H9 (cell line): Measurements from ENCODE around the gene CDYL. TPM values are rescaled to one million over a fixed set of nuclear protein-coding genes. Genes with fewer than 3 reads are reported as not detected.

Experiments
- DNase-seq: peaks from one replicate; pipeline ENCODE4 v3.0.0-alpha.2; 2017
- H2AFZ ChIP-seq: one replicate; pipeline ENCODE4 v1.6.1; 2013; ENCODE audit warnings: mild to moderate bottlenecking, low read length, control low read depth, moderate library complexity
- H2AK5ac ChIP-seq: 2 replicates; pipeline ENCODE4 v1.6.1; 2013; ENCODE audit warnings: low read length, control low read depth, mixed read lengths; ENCODE audit not compliant: insufficient read length
- H2BK120ac ChIP-seq: one replicate; pipeline ENCODE4 v1.6.1; 2013; ENCODE audit warnings: low read depth, mild to moderate bottlenecking, low read length, control low read depth, inconsistent platforms; ENCODE audit not compliant: poor library complexity, severe bottlenecking
- H2BK12ac ChIP-seq: 2 replicates; pipeline ENCODE4 v1.6.1; 2013; ENCODE audit warnings: low read length, control low read depth, mixed read lengths, low read depth; ENCODE audit not compliant: insufficient read length
- H2BK15ac ChIP-seq: 2 replicates; pipeline ENCODE4 v1.6.1; 2013; ENCODE audit warnings: low read depth, low read length, control low read depth
- H2BK20ac ChIP-seq: one replicate; pipeline ENCODE4 v1.6.1; 2013; ENCODE audit warnings: low read depth, mild to moderate bottlenecking, low read length, control low read depth, inconsistent platforms; ENCODE audit not compliant: poor library complexity, severe bottlenecking
- H2BK5ac ChIP-seq: 2 replicates; pipeline ENCODE4 v1.6.1; 2013; ENCODE audit warnings: low read length, control low read depth, mixed read lengths; ENCODE audit not compliant: insufficient read length
- H3K14ac ChIP-seq: 2 replicates; pipeline ENCODE4 v1.6.1; 2013; ENCODE audit warnings: low read length, control low read depth; ENCODE audit not compliant: insufficient read depth
- H3K18ac ChIP-seq: 2 replicates; pipeline ENCODE4 v1.6.1; 2013; ENCODE audit warnings: low read depth, mild to moderate bottlenecking, mixed read lengths, low read length, control low read depth; ENCODE audit not compliant: insufficient read length
- H3K23ac ChIP-seq: 2 replicates; pipeline ENCODE4 v1.6.1; 2013; ENCODE audit warnings: low read length, control low read depth, mixed read lengths, low read depth; ENCODE audit not compliant: insufficient read length
- H3K23me2 ChIP-seq: 2 replicates; pipeline ENCODE4 v1.6.1; 2013; ENCODE audit warnings: low read depth, mild to moderate bottlenecking, mixed read lengths, low read length, control low read depth; ENCODE audit not compliant: insufficient read length, poor library complexity, severe bottlenecking
- H3K27ac ChIP-seq: 2 replicates; pipeline ENCODE4 v1.5.1; 2013; ENCODE audit warnings: low read length, control low read depth, mixed read lengths, low read depth; ENCODE audit not compliant: insufficient read length
- H3K27me3 ChIP-seq: 2 replicates; pipeline ENCODE4 v1.6.1; 2013; ENCODE audit warnings: low read length, control low read depth, inconsistent platforms; ENCODE audit not compliant: insufficient read depth
- H3K4ac ChIP-seq: 2 replicates; pipeline ENCODE4 v1.6.1; 2013; ENCODE audit warnings: low read depth, mild to moderate bottlenecking, control low read depth, inconsistent platforms, low read length, moderate library complexity
- H3K4me1 ChIP-seq: 2 replicates; pipeline ENCODE4 v1.6.1; 2013; ENCODE audit warnings: low read length, control low read depth, inconsistent platforms; ENCODE audit not compliant: insufficient read depth
- H3K4me2 ChIP-seq: 2 replicates; pipeline ENCODE4 v1.6.1; 2013; ENCODE audit warnings: low read length, control low read depth, mixed read lengths; ENCODE audit not compliant: insufficient read length, insufficient read depth
- H3K56ac ChIP-seq: 2 replicates; pipeline ENCODE4 v1.6.1; 2013; ENCODE audit warnings: low read depth, mild to moderate bottlenecking, mixed read lengths, low read length, control low read depth; ENCODE audit not compliant: insufficient read length
- H3K79me1 ChIP-seq: 2 replicates; pipeline ENCODE4 v1.6.1; 2013; ENCODE audit warnings: low read depth, mild to moderate bottlenecking, moderate library complexity, low read length, control low read depth, inconsistent platforms; ENCODE audit not compliant: insufficient read depth, poor library complexity, severe bottlenecking
- H3K79me2 ChIP-seq: 2 replicates; pipeline ENCODE4 v1.6.1; 2013; ENCODE audit warnings: low read length, control low read depth, inconsistent platforms; ENCODE audit not compliant: insufficient read depth
- H3K9ac ChIP-seq: 2 replicates; pipeline ENCODE4 v1.6.1; 2013; ENCODE audit warnings: low read length, control low read depth, mixed read lengths; ENCODE audit not compliant: insufficient read length; ENCODE audit errors: extremely low read depth
- H3K9me3 ChIP-seq: one replicate; pipeline ENCODE4 v1.6.1; 2013; ENCODE audit warnings: low read depth, low read length, inconsistent platforms; ENCODE audit not compliant: control insufficient read depth
- H3T11ph ChIP-seq: one replicate; pipeline ENCODE4 v1.6.1; 2013; ENCODE audit warnings: mild to moderate bottlenecking, low read length, control low read depth, inconsistent platforms
- H4K20me1 ChIP-seq: one replicate; pipeline ENCODE4 v1.6.1; 2013; ENCODE audit not compliant: control insufficient read depth, insufficient read length, insufficient read depth
- H4K5ac ChIP-seq: 2 replicates; pipeline ENCODE4 v1.6.1; 2013; ENCODE audit warnings: low read depth, mild to moderate bottlenecking, mixed read lengths, low read length, control low read depth; ENCODE audit not compliant: insufficient read length
- H4K8ac ChIP-seq: replicated peaks from 2 replicates; pipeline ENCODE4 v1.6.1; 2013; ENCODE audit warnings: low read length, control low read depth, mixed read lengths, low read depth; ENCODE audit not compliant: insufficient read length
- H4K91ac ChIP-seq: 2 replicates; pipeline ENCODE4 v1.6.1; 2013; ENCODE audit warnings: low read depth, mild to moderate bottlenecking, moderate library complexity, mixed read lengths, low read length, control low read depth; ENCODE audit not compliant: insufficient read length
- H3K27ac Mint-ChIP-seq, 3 experiments: 2 replicates in 2 of 3; 3 replicates in 1 of 3; pipeline ENCODE4 v1.8.0; 2020 to 2021; ENCODE audit warnings: mixed read lengths in 3 of 3, mild to moderate bottlenecking in 1 of 3, moderate library complexity in 1 of 3
- H3K27me3 Mint-ChIP-seq: 2 replicates; pipeline ENCODE4 v1.8.0; 2021; ENCODE audit warnings: low read depth, mild to moderate bottlenecking, moderate library complexity, mixed read lengths
- H3K36me3 Mint-ChIP-seq, 3 experiments: 2 replicates in 2 of 3; 3 replicates in 1 of 3; pipeline ENCODE4 v1.8.0; 2020 to 2021; ENCODE audit warnings: low read depth in 3 of 3, mixed read lengths in 3 of 3; ENCODE audit not compliant: insufficient read depth in 1 of 3
- H3K4me1 Mint-ChIP-seq, 2 experiments: 2 replicates each; pipeline ENCODE4 v1.8.0; 2020; ENCODE audit warnings: mixed read lengths in 2 of 2
- H3K4me3 Mint-ChIP-seq, 2 experiments: 2 replicates in 1 of 2; 3 replicates in 1 of 2; pipeline ENCODE4 v1.8.0; 2020 to 2021; ENCODE audit warnings: mild to moderate bottlenecking in 2 of 2, mixed read lengths in 2 of 2, moderate library complexity in 1 of 2
- H3K9me3 Mint-ChIP-seq, 2 experiments: 2 replicates in 1 of 2; 3 replicates in 1 of 2; pipeline ENCODE4 v1.8.0; 2020; ENCODE audit warnings: mild to moderate bottlenecking in 2 of 2, mixed read lengths in 2 of 2, moderate library complexity in 1 of 2
- CTCF ChIP-seq: fragments of 200-600 bp; sonication (generic); conservative IDR thresholded peaks from 3 replicates; pipeline ENCODE4 v1.8.0; 2021; ENCODE audit warnings: antibody characterized with exemption, mild to moderate bottlenecking
- WGBS: extraction: QIAGEN DNeasy Blood & Tissue Kit; methylation state at CpG from one replicate; pipeline ENCODE4 v1.1.7; 2013; ENCODE audit warnings: missing lambda C conversion rate, low lambda C conversion rate, mixed read lengths; ENCODE audit not compliant: insufficient read length; ENCODE audit errors: extremely low coverage; 5-methylcytosine and 5-hydroxymethylcytosine counted together
- total RNA-seq: library from RNA; stranded (reverse); gene quantifications from 2 replicates; pipeline ENCODE4 v1.2.1, GENCODE V29; 2021

Gene CDYL
- total RNA-seq, 1 experiment from 2014 or later, result 95.0 TPM

DNA sequence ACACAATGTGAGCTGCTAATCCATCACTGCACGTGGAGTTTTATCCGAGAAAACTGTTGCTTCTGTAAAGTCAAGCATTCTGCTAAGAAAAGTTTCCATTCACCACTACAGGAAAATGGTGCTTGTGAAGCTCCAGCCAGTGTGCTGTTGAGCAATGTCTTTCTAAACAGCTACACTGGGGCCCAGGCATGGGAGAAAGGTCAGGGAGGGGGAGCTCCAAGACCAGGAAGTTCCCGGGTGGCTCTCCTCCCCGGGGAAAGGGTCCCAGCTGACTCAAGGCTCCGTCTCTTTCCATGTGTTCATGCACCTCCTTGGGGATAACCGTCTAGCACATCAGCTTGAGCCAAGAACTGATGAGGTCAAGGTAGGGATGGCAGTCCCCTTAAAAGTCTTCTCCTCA is 207.1 kb downstream of the CDYL start:
- Mint-ChIP-seq H3K4me3 (no peak overlapping the region), H3K27ac (0 out of 7 replicates have a peak overlapping the region, but pooled peaks of 1 of the 3 experiments have one; percentile 15), H3K4me1 (peaks cover 4 to 11% of the 10 kb centered on the region in 2 experiments), H3K36me3 (peaks cover 0 to 5% (median 4%) of the 10 kb centered on the region in 3 experiments; a peak in 4 of 7 replicates), H3K27me3 (peaks cover 8% of the 10 kb centered on the region), H3K9me3 (peaks cover 9 to 13% of the 10 kb centered on the region in 2 experiments; a peak in 4 of 5 replicates)
- no peaks in the 10 kb centered on the region for H3K79me2 ChIP-seq
- H3K9ac ChIP-seq, result no peak overlapping the region
- H4K8ac ChIP-seq, result no peak overlapping the region
- no peaks in the 10 kb centered on the region for H3K9me3 ChIP-seq
- WGBS, result no CpG with 5 or more reads among the region's 6 CpGs
- no peak overlapping the region for H3K4me2 ChIP-seq
- H3K23ac ChIP-seq, result no peak overlapping the region
- H2AK5ac ChIP-seq, result no peak overlapping the region
- H3K14ac ChIP-seq, result no peak overlapping the region
- no peak overlapping the region for H3K56ac ChIP-seq
- no peak overlapping the region for H3T11ph ChIP-seq
- no peak overlapping the region for H2BK5ac ChIP-seq
- no peak overlapping the region for H4K5ac ChIP-seq
- H3K18ac ChIP-seq, result no peak overlapping the region
- H4K91ac ChIP-seq, result no peak overlapping the region
- no peak for DNase-seq
- H2BK15ac ChIP-seq, result no peak overlapping the region
- no peaks in the 10 kb centered on the region for H4K20me1 ChIP-seq
- no peak overlapping the region for H3K4ac ChIP-seq
- no peak overlapping the region for H2BK12ac ChIP-seq
- no peaks in the 10 kb centered on the region for H3K79me1 ChIP-seq
- no peaks in the 10 kb centered on the region for H3K27me3 ChIP-seq
- H3K23me2 ChIP-seq, result no peaks in the 10 kb centered on the region
- no peak for TF ChIP-seq CTCF
- H3K27ac ChIP-seq, result no peak overlapping the region
- no peak overlapping the region for H2BK120ac ChIP-seq
- H2BK20ac ChIP-seq, result no peak overlapping the region
- H2AFZ ChIP-seq, result no peak overlapping the region
- no peaks in the 10 kb centered on the region for H3K4me1 ChIP-seq
